SH-SY5Y (cell line): ENCODE results near the gene HDDC2.

Source experiments
- GATA2 ChIP-seq: IDR thresholded peaks from 2 replicates; pipeline ENCODE4 v1.6.1; 2011; ENCODE audit warnings: mild to moderate bottlenecking, low read depth, low read length
- GATA3 ChIP-seq: IDR thresholded peaks from 2 replicates; pipeline ENCODE4 v1.6.1; 2011; ENCODE audit warnings: low read depth, mild to moderate bottlenecking, low read length, moderate library complexity

HDDC2 gene

GRCh38 chr6:125293587-125293986 is 8.2 kb downstream of the HDDC2 start:
- TF ChIP-seq GATA3 (no peak), GATA2 (peak; percentile 53; the same call in 1 of the 2 replicates)

DNA sequence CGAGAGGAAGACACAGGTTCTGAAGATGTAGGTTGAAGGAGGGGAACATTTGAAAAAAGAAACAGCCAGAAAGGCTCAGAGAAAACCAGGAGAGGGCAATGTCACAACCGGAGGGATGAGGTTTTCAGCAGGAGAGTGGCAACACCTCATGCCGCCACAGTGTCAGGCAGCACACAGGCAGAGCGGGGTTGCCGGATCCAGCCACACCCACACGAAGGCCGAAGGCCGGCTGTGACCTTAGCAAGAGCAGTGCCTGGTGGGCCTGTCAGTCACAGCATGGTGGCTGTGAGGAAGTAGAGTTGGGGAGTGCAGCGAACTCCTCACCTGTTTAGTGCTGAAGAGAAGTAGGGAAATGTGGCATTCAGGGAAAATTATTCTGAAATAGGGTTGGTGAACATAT is 14.0 kb downstream of the HDDC2 start:
- no peak for TF ChIP-seq GATA3
- no peak for TF ChIP-seq GATA2

DNA sequence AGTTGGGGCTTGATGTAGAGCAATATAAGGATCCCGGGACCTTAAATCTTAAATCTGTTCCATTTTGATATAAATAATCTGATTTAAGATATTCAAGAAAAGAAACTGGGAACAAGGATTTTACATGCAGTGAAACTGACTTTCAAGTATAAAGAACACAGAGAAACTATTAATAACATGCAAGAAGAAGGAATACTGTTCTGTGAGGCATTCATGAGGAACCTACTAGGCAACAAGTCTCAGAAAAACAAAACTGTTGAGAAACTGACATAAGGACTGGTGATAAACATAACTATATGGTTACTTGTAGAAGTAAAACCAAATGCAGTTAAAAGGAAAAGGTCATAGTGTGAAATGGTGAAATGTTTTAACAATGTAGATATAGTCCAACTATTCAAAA is 15.8 kb downstream of the HDDC2 start:
- TF ChIP-seq GATA2 (no peak), GATA3 (no peak)

GRCh38 chr6:125285353-125285752 is 16.4 kb downstream of the HDDC2 start:
- no peak for TF ChIP-seq GATA2
- TF ChIP-seq GATA3, result no peak

GRCh38 chr6:125279961-125280360 is 21.8 kb downstream of the HDDC2 start:
- TF ChIP-seq GATA3 (no peak), GATA2 (no peak)

DNA sequence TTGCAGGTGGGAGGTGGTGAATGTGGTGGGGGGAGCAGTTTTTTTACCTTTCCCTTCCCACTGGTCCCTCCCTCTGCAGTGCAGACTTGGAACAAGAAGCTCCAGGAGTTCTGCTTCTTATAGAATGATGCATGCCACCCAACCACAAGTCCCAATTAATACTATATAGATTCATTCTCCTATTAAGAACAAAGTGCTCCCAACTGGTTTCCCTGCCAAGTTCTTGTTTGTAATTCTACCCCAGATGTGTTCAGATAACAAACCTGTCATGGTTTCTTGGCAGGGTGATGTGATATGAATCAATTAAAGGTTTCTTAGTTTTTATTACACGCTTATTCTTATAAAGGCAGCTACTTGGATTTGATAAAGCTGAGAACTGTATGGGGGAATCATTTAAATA is 23.9 kb downstream of the HDDC2 start:
- TF ChIP-seq GATA3 (no peak), GATA2 (no peak)

DNA sequence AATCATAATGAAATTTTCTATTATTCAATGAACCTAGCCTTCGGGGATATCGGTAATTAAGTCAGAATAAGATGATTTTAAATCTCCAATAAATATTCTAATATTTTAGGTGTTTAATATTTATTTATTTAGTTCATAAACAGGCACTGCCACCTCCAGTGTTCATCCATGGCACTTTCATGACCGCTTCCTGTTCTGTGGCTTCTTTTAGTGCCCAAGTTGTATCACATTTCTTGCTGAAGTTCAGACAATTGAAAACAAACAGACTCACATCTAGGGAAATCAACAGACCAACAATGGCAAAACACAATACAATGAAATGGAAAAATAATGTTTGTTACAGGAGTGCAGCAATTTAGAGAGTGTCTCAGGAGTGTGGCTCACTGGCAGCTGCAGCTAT is 26.0 kb downstream of the HDDC2 start:
- TF ChIP-seq GATA3 (no peak), GATA2 (no peak)

DNA sequence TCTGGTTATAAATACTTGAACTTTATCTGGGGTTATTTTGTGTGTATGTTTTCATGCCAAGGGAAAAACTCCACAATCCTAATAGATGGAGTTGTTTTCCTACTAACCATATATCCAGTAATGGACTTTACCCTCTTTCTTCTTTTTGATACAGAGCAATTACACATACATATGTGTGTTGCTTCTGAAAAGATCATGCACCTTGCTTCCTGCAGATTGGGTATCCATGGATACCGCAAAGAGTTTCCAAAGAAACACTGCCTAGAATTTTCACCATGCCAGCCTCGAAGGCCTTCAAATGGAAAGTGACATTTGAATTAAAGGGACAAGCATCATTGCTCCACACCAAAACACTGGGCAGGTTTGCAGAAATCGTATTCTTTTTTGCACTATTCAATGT is 26.8 kb downstream of the HDDC2 start:
- no peak for TF ChIP-seq GATA3
- TF ChIP-seq GATA2, result no peak

- TF ChIP-seq GATA3 (no peak), GATA2 (no peak)
These were observed 27.8 kb downstream of the HDDC2 start for GRCh38 chr6:125273965-125274364.

DNA sequence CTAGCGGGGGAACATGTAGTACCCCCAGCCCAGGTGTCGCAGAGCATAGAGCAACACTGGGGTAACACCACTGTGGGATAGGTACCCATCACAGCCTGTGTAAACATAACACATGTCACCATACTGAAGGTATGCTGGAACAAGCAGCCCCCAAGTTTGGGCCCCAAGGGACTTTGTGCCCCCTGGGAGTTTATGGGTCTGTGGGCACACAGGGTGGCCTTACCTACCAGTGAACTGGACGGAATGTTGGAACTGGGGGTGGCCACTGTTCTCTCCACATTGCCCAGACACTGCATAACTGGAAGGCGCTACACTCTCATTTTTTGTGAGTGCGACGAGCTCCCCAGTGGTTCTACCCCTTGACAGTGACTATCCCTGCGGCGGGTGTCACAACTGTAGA is 28.5 kb downstream of the HDDC2 start:
- TF ChIP-seq GATA3 (no peak), GATA2 (no peak)

DNA sequence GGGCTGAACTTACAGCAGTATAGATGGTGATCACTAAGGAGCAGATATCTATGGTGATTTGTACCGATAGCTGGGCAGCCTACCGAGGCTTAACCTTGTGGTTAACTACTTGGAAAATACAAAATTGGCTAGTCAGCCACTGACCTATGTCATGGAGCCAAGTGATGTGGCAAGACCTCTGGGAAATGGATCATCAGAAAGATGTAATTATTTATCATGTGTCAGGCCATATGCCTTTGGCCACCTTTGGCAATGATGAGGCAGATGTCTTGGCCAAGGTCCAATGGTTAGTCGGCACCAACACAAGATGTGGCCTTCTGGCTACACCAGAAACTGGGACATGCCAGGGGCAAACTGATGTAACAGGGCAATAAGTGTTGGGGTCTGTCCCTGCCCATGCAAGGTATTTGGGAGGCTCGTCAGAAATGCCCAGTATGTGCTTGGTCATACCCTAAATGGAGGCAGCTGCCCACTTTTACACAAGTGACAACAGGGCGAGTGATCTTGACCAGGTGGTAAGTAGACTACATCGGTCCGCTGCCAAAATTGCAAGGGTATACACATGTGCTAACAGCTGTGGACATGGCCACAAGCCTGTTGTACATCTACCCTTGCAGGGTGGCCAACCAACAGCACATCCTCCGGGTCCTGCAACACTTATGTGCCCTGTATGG is 30.1 kb downstream of the HDDC2 start:
- no peak for TF ChIP-seq GATA2
- no peak for TF ChIP-seq GATA3

- TF ChIP-seq GATA3 (no peak), GATA2 (no peak)
These were observed 31.4 kb downstream of the HDDC2 start for GRCh38 chr6:125270380-125270779.

- TF ChIP-seq GATA2 (no peak), GATA3 (no peak)
These were observed 32.3 kb downstream of the HDDC2 start for GRCh38 chr6:125269328-125269985.

- TF ChIP-seq GATA2 (no peak), GATA3 (no peak)
These were observed 33.0 kb downstream of the HDDC2 start for GRCh38 chr6:125268765-125269164.

GRCh38 chr6:125267806-125268523 is 33.8 kb downstream of the HDDC2 start:
- TF ChIP-seq GATA3, result no peak
- no peak for TF ChIP-seq GATA2
